SK-N-SH (cell line): ENCODE results near the gene SNAP25. TPM values are rescaled to one million over a fixed set of nuclear protein-coding genes. Genes with fewer than 3 reads are reported as not detected.

Experiments
- CTCF ChIA-PET: fragments of 300-600, 350-600 bp; formaldehyde crosslinking; extraction: SDS; loops from one replicate; lab custom pipeline; 2021; lab: Yijun Ruan, JAX
- POLR2A ChIA-PET: fragments of 350-600 bp; sonication (Branson Sonifier 250); formaldehyde crosslinking; extraction: SDS; loops from one replicate; lab custom pipeline; 2020; ENCODE audit warnings: antibody characterized with exemption, inconsistent platforms; lab: Yijun Ruan, JAX
- DNase-seq: peaks from one replicate; pipeline ENCODE4 v3.0.0; 2012
- H2AFZ ChIP-seq: fragments of 200-600 bp; sonication (generic); 2 replicates; pipeline ENCODE4 v1.8.1; 2016; ENCODE audit warnings: antibody characterized with exemption, mild to moderate bottlenecking, low read depth
- H3F3A ChIP-seq: fragments of 200-600 bp; sonication (generic); replicated peaks from 2 replicates; pipeline ENCODE3; 2016; ENCODE audit warnings: antibody characterized with exemption, mild to moderate bottlenecking; ENCODE audit not compliant: insufficient read depth
- H3K27ac ChIP-seq, 2 experiments: fragments of 200-500 bp in 1 of 2; fragments of 200-600 bp in 1 of 2; sonication (Bioruptor generic) in 1 of 2; sonication (generic), shearing (Covaris generic) in 1 of 2; 2 replicates each; pipeline versions ENCODE4 v1.5.1 to v1.6.1; 2014 to 2016; ENCODE audit warnings: low read depth in 2 of 2, inconsistent platforms in 1 of 2, low read length in 1 of 2, mild to moderate bottlenecking in 1 of 2, mixed read lengths in 1 of 2
- H3K27me3 ChIP-seq: fragments of 200-600 bp; sonication (generic), shearing (Covaris generic); 2 replicates; pipeline ENCODE4 v1.6.1; 2016; ENCODE audit warnings: mixed run types; ENCODE audit not compliant: insufficient read depth
- H3K36me3 ChIP-seq, 2 experiments: fragments of 200-500 bp in 1 of 2; fragments of 200-600 bp in 1 of 2; sonication (Bioruptor generic) in 1 of 2; sonication (generic) in 1 of 2; replicated peaks in 1 of 2; 2 replicates each; pipeline versions ENCODE3 to v1.5.1; 2014 to 2016; ENCODE audit warnings: low read length in 1 of 2, mild to moderate bottlenecking in 1 of 2; ENCODE audit not compliant: insufficient read depth in 2 of 2, control insufficient read depth in 1 of 2
- H3K4me1 ChIP-seq, 2 experiments: fragments of 200-500 bp in 1 of 2; fragments of 200-600 bp in 1 of 2; sonication (Bioruptor generic) in 1 of 2; sonication (generic), shearing (Covaris generic) in 1 of 2; 2 replicates each; pipeline versions ENCODE4 v1.5.1 to v1.6.1; 2014 to 2016; ENCODE audit warnings: low read depth in 1 of 2, low read length in 1 of 2, mixed run types in 1 of 2; ENCODE audit not compliant: insufficient read depth in 2 of 2, control insufficient read depth in 1 of 2
- H3K4me2 ChIP-seq: fragments of 200-600 bp; sonication (generic), shearing (Covaris generic); 2 replicates; pipeline ENCODE4 v1.6.1; 2017; ENCODE audit warnings: mixed run types
- H3K4me3 ChIP-seq, 2 experiments: fragments of 200-500 bp in 1 of 2; fragments of 200-600 bp in 1 of 2; sonication (Bioruptor generic) in 1 of 2; sonication (generic), shearing (Covaris generic) in 1 of 2; 2 replicates each; pipeline versions ENCODE4 v1.5.1 to v1.8.1; 2014 to 2016; ENCODE audit warnings: low read depth in 2 of 2, inconsistent platforms in 1 of 2, low read length in 1 of 2, mild to moderate bottlenecking in 1 of 2, mixed read lengths in 1 of 2, moderate library complexity in 1 of 2
- H3K79me2 ChIP-seq: fragments of 200-600 bp; sonication (generic); 2 replicates; pipeline ENCODE4 v1.8.1; 2017; ENCODE audit warnings: mild to moderate bottlenecking; ENCODE audit not compliant: insufficient read depth
- H3K9ac ChIP-seq: fragments of 200-600 bp; sonication (generic); 2 replicates; pipeline ENCODE4 v1.6.1; 2017; ENCODE audit warnings: mixed run types
- H3K9me2 ChIP-seq: fragments of 200-600 bp; sonication (generic); 2 replicates; pipeline ENCODE4 v1.6.1; 2017; ENCODE audit warnings: mixed run types
- H3K9me3 ChIP-seq: fragments of 200-600 bp; sonication (generic); 2 replicates; pipeline ENCODE4 v1.6.1; 2017; ENCODE audit warnings: mixed run types, mild to moderate bottlenecking, moderate library complexity
- H4K20me1 ChIP-seq: fragments of 200-600 bp; sonication (generic); 2 replicates; pipeline ENCODE4 v1.6.1; 2017; ENCODE audit warnings: mild to moderate bottlenecking, mixed run types; ENCODE audit not compliant: insufficient read depth
- FOXJ3 ChIP-seq: sonication (generic); formaldehyde crosslinking; IDR thresholded peaks from 2 replicates; pipeline ENCODE4 v1.5.1; 2020; ENCODE audit warnings: mild to moderate bottlenecking, missing genetic modification reagents
- GABPA ChIP-seq: IDR thresholded peaks from 2 replicates; pipeline ENCODE4 v1.4.0; 2012; ENCODE audit warnings: low read depth, mild to moderate bottlenecking
- MAX ChIP-seq: IDR thresholded peaks from 2 replicates; pipeline ENCODE4 v1.4.0; 2012; ENCODE audit warnings: low read depth
- MEF2A ChIP-seq: IDR thresholded peaks from 2 replicates; pipeline ENCODE4 v1.4.0; 2012; ENCODE audit warnings: low read depth, borderline replicate concordance
- POLR2AphosphoS5 ChIP-seq: IDR thresholded peaks from 2 replicates; pipeline ENCODE4 v1.6.1; 2012; ENCODE audit warnings: low read depth, low read length
- REST ChIP-seq: IDR thresholded peaks from 2 replicates; pipeline ENCODE4 v1.6.1; 2012; ENCODE audit warnings: mild to moderate bottlenecking, low read depth, low read length, moderate library complexity
- TCF12 ChIP-seq: IDR thresholded peaks from 2 replicates; pipeline ENCODE4 v1.4.0; 2012
- YY1 ChIP-seq: IDR thresholded peaks from 2 replicates; pipeline ENCODE4 v1.4.0; 2012; ENCODE audit warnings: low read depth, mild to moderate bottlenecking
- ZBTB33 ChIP-seq: IDR thresholded peaks from 2 replicates; pipeline ENCODE4 v1.4.0; 2012; ENCODE audit warnings: low read depth, borderline replicate concordance
- WGBS: methylation state at CpG from one replicate; pipeline ENCODE4 v1.1.6; 2017; ENCODE audit warnings: low lambda C conversion rate; 5-methylcytosine and 5-hydroxymethylcytosine counted together
- polyA plus RNA-seq, 3 experiments: library from polyadenylated mRNA; depleted of rRNA; stranded (reverse); fragments of >200 nt; gene quantifications; 2 replicates each; pipeline ENCODE4 v1.2.3, GENCODE V29; 2012

Gene SNAP25
- polyA plus RNA-seq, 1 of the 3 experiments (the other 2 are of a cell fraction) = 42.4 TPM

GRCh38 chr20:10336959-10337729 lies 118.5 kb downstream of the SNAP25 start:
- CTCF ChIA-PET = interaction anchor here (1.0 kb wide), 1 partner anchor 21 kb away, joined by 4 read pairs; no protein-coding TSS in a partner anchor

GRCh38 chr20:10338426-10339180 lies 120.0 kb downstream of the SNAP25 start:
- Histone ChIP-seq H3K4me2 (no peak overlapping the region), H3K4me3 (no peak overlapping the region), H3K9me2 (no peaks in the 10 kb centered on the region), H2AFZ (no peak overlapping the region), H3F3A (no peaks in the 10 kb centered on the region), H3K4me1 (no peaks in the 10 kb centered on the region), H3K27me3 (no peaks in the 10 kb centered on the region), H3K36me3 (no peaks in the 10 kb centered on the region), H4K20me1 (no peaks in the 10 kb centered on the region), H3K9ac (no peak overlapping the region), H3K79me2 (no peaks in the 10 kb centered on the region), H3K9me3 (no peaks in the 10 kb centered on the region), H3K27ac (no peak overlapping the region)
- WGBS = 67% methylated on average over 2 of the region's 2 CpGs
- no peak for TF ChIP-seq MEF2A
- TF ChIP-seq FOXJ3 (CRISPR knock-in tag) = no peak
- TF ChIP-seq MAX = 0 out of 2 replicates have a peak, but pooled peaks have one; percentile 19
- TF ChIP-seq GABPA = no peak
- no peak for TF ChIP-seq POLR2AphosphoS5
- TF ChIP-seq REST = no peak
- TF ChIP-seq TCF12 = peak; percentile 30; the same call in 1 of the 2 replicates
- TF ChIP-seq ZBTB33 = no peak
- POLR2A ChIA-PET = no interaction called here
- CTCF ChIA-PET = interaction anchor here (1.0 kb wide), 1 partner anchor 19 kb away, joined by 4 read pairs; no protein-coding TSS in a partner anchor
- no peak for DNase-seq

More at GRCh38 chr20:10336959-10337729, 118.5 kb downstream of the SNAP25 start:
- Histone ChIP-seq H3K9me2 (no peaks in the 10 kb centered on the region), H3K27ac (no peak overlapping the region), H3K4me2 (no peak overlapping the region), H3K4me3 (no peak overlapping the region), H2AFZ (no peak overlapping the region), H3F3A (no peaks in the 10 kb centered on the region), H4K20me1 (no peaks in the 10 kb centered on the region), H3K9me3 (no peaks in the 10 kb centered on the region), H3K4me1 (no peaks in the 10 kb centered on the region; a peak in 1 of 4 replicates), H3K36me3 (no peaks in the 10 kb centered on the region), H3K27me3 (no peaks in the 10 kb centered on the region), H3K9ac (no peak overlapping the region), H3K79me2 (no peaks in the 10 kb centered on the region)
- WGBS = 90% methylated on average over 2 of the region's 2 CpGs
- no peak for DNase-seq
- POLR2A ChIA-PET = no interaction called here
- TF ChIP-seq POLR2AphosphoS5 = no peak
- TF ChIP-seq YY1 = no peak
